WTC11 (cell line): ENCODE measurements around the gene AGPAT4. TPM values are rescaled to one million over a fixed set of nuclear protein-coding genes. Genes with fewer than 3 reads are reported as not detected.

Experiments
- ATAC-seq: fragments of 200-7000 bp; cut with Tn5 transposase; 2 replicates; pipeline ENCODE4 v1.10.0; 2021; ENCODE audit warnings: mild to moderate bottlenecking, moderate library complexity
- CTCF ChIA-PET: fragments of 300-600 bp; sonication (Branson Sonifier 250); formaldehyde crosslinking; loops from one replicate; lab custom pipeline; 2021; ENCODE audit warnings: antibody characterized with exemption; lab: Charles Lee
- POLR2A ChIA-PET: fragments of 350-600 bp; sonication (Branson Sonifier 250); formaldehyde crosslinking; loops from one replicate; lab custom pipeline; 2021; ENCODE audit warnings: antibody characterized with exemption; lab: Charles Lee
- DNase-seq: peaks from one replicate; pipeline ENCODE4 v3.0.0; 2021; ENCODE audit warnings: low spot score
- H3K27ac Mint-ChIP-seq: 2 replicates; pipeline ENCODE4 v1.8.0; 2021; ENCODE audit warnings: mixed read lengths
- H3K27me3 Mint-ChIP-seq: 2 replicates; pipeline ENCODE4 v1.8.0; 2021; ENCODE audit warnings: low read depth, mild to moderate bottlenecking, moderate library complexity, mixed read lengths
- H3K36me3 Mint-ChIP-seq: 2 replicates; pipeline ENCODE4 v1.8.0; 2021; ENCODE audit warnings: mixed read lengths
- H3K4me1 Mint-ChIP-seq: 2 replicates; pipeline ENCODE4 v1.8.0; 2022; ENCODE audit warnings: mixed read lengths
- H3K4me3 Mint-ChIP-seq: 2 replicates; pipeline ENCODE4 v1.8.0; 2021; ENCODE audit warnings: mild to moderate bottlenecking, moderate library complexity, mixed read lengths
- H3K9me3 Mint-ChIP-seq: 2 replicates; pipeline ENCODE4 v1.8.0; 2021; ENCODE audit warnings: mixed read lengths
- CBFB ChIP-seq: sonication (generic); formaldehyde crosslinking; IDR thresholded peaks from 2 replicates; pipeline ENCODE4 v1.8.1; 2022; ENCODE audit warnings: mild to moderate bottlenecking, low read depth, missing genetic modification reagents
- CREB1 ChIP-seq: sonication (generic); formaldehyde crosslinking; IDR thresholded peaks from 2 replicates; pipeline ENCODE4 v1.8.0; 2023; ENCODE audit warnings: mild to moderate bottlenecking, missing genetic modification reagents
- CREM ChIP-seq: sonication (generic); formaldehyde crosslinking; IDR thresholded peaks from 2 replicates; pipeline ENCODE4 v1.8.1; 2022; ENCODE audit warnings: mild to moderate bottlenecking, missing genetic modification reagents, moderate library complexity
- ELF4 ChIP-seq: sonication (generic); formaldehyde crosslinking; IDR thresholded peaks from 2 replicates; pipeline ENCODE4 v1.8.1; 2022; ENCODE audit warnings: low read depth, mild to moderate bottlenecking, moderate library complexity, missing genetic modification reagents
- FOXK1 ChIP-seq: sonication (generic); formaldehyde crosslinking; IDR thresholded peaks from 2 replicates; pipeline ENCODE4 v1.8.0; 2022; ENCODE audit warnings: mild to moderate bottlenecking, moderate library complexity, missing genetic modification reagents
- FOXP1 ChIP-seq: sonication (generic); formaldehyde crosslinking; IDR thresholded peaks from 2 replicates; pipeline ENCODE4 v1.8.0; 2022; ENCODE audit warnings: missing genetic modification reagents, mild to moderate bottlenecking, moderate library complexity, borderline replicate concordance
- GRHL2 ChIP-seq: fragments of 250-450 bp; sonication (Bioruptor Pico); IDR thresholded peaks from 2 replicates; pipeline ENCODE4 v1.8.0; 2022; ENCODE audit warnings: mild to moderate bottlenecking, moderate library complexity; ENCODE audit not compliant: insufficient replicate concordance, severe bottlenecking
- GTF2I ChIP-seq: fragments of 250-450 bp; sonication (Bioruptor Pico); conservative IDR thresholded peaks from 2 replicates; pipeline ENCODE4 v1.4.0; 2021; ENCODE audit warnings: mild to moderate bottlenecking
- MYBL2 ChIP-seq: sonication (generic); formaldehyde crosslinking; IDR thresholded peaks from 2 replicates; pipeline ENCODE4 v1.8.1; 2023; ENCODE audit warnings: mild to moderate bottlenecking, moderate library complexity, missing genetic modification reagents
- NR3C1 ChIP-seq: sonication (generic); formaldehyde crosslinking; conservative IDR thresholded peaks from 2 replicates; pipeline ENCODE4 v1.8.1; 2023; ENCODE audit warnings: low read depth, mild to moderate bottlenecking, missing genetic modification reagents
- TCF7 ChIP-seq: sonication (generic); formaldehyde crosslinking; IDR thresholded peaks from 2 replicates; pipeline ENCODE4 v1.8.0; 2022; ENCODE audit warnings: mild to moderate bottlenecking, low read depth, missing genetic modification reagents, moderate library complexity
- TEAD1 ChIP-seq: sonication (generic); formaldehyde crosslinking; IDR thresholded peaks from 2 replicates; pipeline ENCODE4 v1.8.0; 2022; ENCODE audit warnings: mild to moderate bottlenecking, missing genetic modification reagents
- ZNF423 ChIP-seq: fragments of 250-450 bp; sonication (Bioruptor Pico); IDR thresholded peaks from 2 replicates; pipeline ENCODE4 v2.1.2; 2022; ENCODE audit warnings: mild to moderate bottlenecking, moderate library complexity
- total RNA-seq: library from RNA; stranded (reverse); gene quantifications from 3 replicates; pipeline ENCODE4 v1.2.3, GENCODE V29; 2021
- TF ChIP-seq, protein P1 (sequence below): sonication (generic); formaldehyde crosslinking; IDR thresholded peaks from 2 replicates; pipeline ENCODE4 v1.8.1; 2023; ENCODE audit warnings: mild to moderate bottlenecking, missing genetic modification reagents, moderate library complexity
- TF ChIP-seq, protein P2 (sequence below): sonication (generic); formaldehyde crosslinking; IDR thresholded peaks from 2 replicates; pipeline ENCODE4 v1.8.0; 2022; ENCODE audit warnings: mild to moderate bottlenecking, missing genetic modification reagents
- TF ChIP-seq, protein P3 (sequence below): sonication (generic); formaldehyde crosslinking; IDR thresholded peaks from 2 replicates; pipeline ENCODE4 v1.8.0; 2023; ENCODE audit warnings: missing genetic modification reagents, mild to moderate bottlenecking, borderline replicate concordance
- TF ChIP-seq, protein P4 (sequence below): fragments of 250-450 bp; sonication (Bioruptor Pico); IDR thresholded peaks from 2 replicates; pipeline ENCODE4 v1.8.0; 2021; ENCODE audit warnings: mild to moderate bottlenecking

Gene AGPAT4
- total RNA-seq, 1 experiment from 2014 or later: 19.7 TPM

DNA sequence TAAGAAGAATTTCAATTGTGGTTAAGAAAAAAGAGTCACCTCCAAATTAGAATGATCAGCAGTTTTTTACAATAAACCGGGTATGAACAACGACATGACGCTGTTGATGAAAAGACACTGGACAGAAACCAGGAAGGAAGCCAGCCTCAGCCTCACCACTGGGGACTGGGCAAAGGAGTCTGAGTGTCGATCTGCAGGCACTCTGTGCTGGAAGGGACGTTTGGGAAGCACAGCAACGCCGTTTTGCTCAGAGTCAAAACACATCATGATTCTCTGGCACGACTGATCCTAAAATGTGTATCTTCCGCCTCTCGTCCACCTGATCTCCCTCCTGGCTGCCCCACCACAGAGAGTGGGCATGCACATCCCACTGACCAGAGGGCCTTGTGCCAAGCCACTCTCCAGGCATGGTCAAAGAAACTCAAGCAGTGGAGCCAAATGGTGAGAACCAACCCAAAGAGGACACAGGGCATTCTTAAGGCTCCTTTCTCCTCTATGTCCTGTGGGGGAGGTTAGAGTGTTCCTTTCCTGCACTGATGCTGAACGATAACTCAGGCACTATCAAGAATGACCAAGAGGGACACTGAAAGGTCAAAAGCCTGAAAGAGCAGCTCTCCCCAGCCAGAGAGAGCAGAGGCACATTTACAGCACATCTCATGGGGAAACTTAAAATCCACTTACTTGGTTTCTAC is 68.8 kb downstream of the AGPAT4 start:
- TF ChIP-seq CREB1 (CRISPR knock-in tag): no peak
- TF ChIP-seq ELF4 (CRISPR knock-in tag): no peak
- ChIA-PET POLR2A (no interaction called here), CTCF (no interaction called here)
- H3K4me3 Mint-ChIP-seq: no peak overlapping the region
- H3K9me3 Mint-ChIP-seq: peaks cover 33% of the 10 kb centered on the region
- no peak overlapping the region; the same call in 1 of the 2 replicates for H3K27ac Mint-ChIP-seq
- H3K27me3 Mint-ChIP-seq: no peaks in the 10 kb centered on the region
- no peak for DNase-seq
- ATAC-seq: peak; percentile 41; the same call in 1 of the 2 replicates
- H3K4me1 Mint-ChIP-seq: peaks cover 43% of the 10 kb centered on the region
- peaks cover 39% of the 10 kb centered on the region for H3K36me3 Mint-ChIP-seq

DNA sequence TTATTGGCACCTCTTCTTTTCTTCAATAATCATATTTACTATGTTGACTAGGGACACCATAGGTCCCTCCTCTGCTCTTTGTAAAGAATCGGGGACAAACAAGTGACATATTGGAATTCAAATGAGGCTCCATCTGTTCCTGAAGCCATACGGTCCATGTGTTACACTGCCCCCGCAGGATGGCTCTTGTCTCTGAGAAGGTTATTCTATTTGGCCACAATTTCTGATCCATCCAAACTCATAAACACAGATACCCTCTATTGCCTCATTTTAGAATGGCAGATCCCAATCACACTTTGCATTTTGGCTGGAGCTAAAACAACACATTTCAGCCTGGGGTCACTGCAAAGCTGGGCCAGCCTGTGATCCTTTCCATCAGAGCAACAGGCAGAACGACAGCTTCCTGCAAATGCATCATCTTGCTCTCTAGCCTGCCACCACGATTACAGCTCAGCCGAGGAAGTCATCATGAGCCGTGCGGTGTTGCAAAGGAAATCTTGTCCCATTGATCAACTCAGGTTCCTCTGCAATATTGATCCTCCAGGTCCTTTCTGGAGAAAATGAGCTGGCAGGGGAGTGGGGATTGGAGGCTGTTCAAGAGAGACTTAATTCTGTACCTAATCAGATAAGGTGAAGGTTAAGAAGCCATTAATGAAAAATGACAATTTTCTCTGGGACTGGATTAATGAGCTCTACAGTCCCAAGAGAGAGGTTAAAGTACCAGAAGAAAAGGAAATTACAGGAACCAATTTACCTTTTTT is 73.1 kb downstream of the AGPAT4 start:
- POLR2A ChIA-PET: interaction anchor here (0.6 kb wide), 1 partner anchor 28 kb away, joined by 3 read pairs; no protein-coding TSS in a partner anchor
- CTCF ChIA-PET: interaction anchor here (0.8 to 1.1 kb wide), 3 partner anchors 17 to 60 kb away, joined by 3 read pairs; no protein-coding TSS in a partner anchor
- H3K36me3 Mint-ChIP-seq: peaks cover 12% of the 10 kb centered on the region
- H3K4me1 Mint-ChIP-seq: peaks cover 40% of the 10 kb centered on the region
- H3K27me3 Mint-ChIP-seq: no peaks in the 10 kb centered on the region
- TF ChIP-seq ZNF423 (CRISPR knock-in tag) (no peak), GTF2I (CRISPR knock-in tag) (no peak), TCF7 (CRISPR knock-in tag) (no peak), GRHL2 (CRISPR knock-in tag) (no peak), CBFB (CRISPR knock-in tag) (no peak), NR3C1 (no peak)
- TF ChIP-seq, protein P1, sequence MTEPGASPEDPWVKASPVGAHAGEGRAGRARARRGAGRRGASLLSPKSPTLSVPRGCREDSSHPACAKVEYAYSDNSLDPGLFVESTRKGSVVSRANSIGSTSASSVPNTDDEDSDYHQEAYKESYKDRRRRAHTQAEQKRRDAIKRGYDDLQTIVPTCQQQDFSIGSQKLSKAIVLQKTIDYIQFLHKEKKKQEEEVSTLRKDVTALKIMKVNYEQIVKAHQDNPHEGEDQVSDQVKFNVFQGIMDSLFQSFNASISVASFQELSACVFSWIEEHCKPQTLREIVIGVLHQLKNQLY (CRISPR knock-in tag): no peak
- TF ChIP-seq, all 79 proteins: peak for 0
- DNase-seq (no peak), ATAC-seq (peak; percentile 73)
- peak overlapping the region; percentile 35; the same call in 1 of the 2 replicates for H3K27ac Mint-ChIP-seq
- H3K9me3 Mint-ChIP-seq: no peaks in the 10 kb centered on the region
- H3K4me3 Mint-ChIP-seq: no peak overlapping the region

DNA sequence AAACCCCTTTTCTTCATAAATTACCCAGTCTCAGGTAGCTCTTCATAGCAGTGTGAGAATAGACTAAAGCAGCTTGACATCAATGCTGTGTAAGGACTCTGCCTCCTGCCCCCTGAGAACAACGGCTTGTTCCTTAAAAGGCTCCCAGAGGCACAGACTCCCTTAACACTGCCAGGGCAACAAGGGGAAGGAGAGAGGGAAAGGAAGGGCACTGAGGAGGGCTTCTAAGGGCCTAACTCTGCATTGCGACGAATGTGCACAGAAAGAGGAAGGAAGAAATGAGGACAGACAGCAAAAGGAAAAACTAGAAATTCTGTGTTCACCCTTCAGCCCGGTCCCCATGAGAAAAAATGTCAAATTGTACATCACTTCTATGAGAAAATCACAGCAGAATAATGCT is 74.0 kb downstream of the AGPAT4 start:
- Mint-ChIP-seq H3K36me3 (peaks cover 13% of the 10 kb centered on the region), H3K9me3 (peaks cover under 1% of the 10 kb centered on the region; the same call in 1 of the 2 replicates), H3K4me1 (peaks cover 34% of the 10 kb centered on the region), H3K27me3 (no peaks in the 10 kb centered on the region), H3K4me3 (no peak overlapping the region), H3K27ac (no peak overlapping the region; the same call in 1 of the 2 replicates)
- CTCF ChIA-PET: no interaction called here
- ATAC-seq: no peak
- no peak for DNase-seq
- POLR2A ChIA-PET: no interaction called here
- TF ChIP-seq, protein P2, sequence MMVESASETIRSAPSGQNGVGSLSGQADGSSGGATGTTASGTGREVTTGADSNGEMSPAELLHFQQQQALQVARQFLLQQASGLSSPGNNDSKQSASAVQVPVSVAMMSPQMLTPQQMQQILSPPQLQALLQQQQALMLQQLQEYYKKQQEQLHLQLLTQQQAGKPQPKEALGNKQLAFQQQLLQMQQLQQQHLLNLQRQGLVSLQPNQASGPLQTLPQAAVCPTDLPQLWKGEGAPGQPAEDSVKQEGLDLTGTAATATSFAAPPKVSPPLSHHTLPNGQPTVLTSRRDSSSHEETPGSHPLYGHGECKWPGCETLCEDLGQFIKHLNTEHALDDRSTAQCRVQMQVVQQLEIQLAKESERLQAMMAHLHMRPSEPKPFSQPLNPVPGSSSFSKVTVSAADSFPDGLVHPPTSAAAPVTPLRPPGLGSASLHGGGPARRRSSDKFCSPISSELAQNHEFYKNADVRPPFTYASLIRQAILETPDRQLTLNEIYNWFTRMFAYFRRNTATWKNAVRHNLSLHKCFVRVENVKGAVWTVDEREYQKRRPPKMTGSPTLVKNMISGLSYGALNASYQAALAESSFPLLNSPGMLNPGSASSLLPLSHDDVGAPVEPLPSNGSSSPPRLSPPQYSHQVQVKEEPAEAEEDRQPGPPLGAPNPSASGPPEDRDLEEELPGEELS: no peak
- TF ChIP-seq, protein P3, sequence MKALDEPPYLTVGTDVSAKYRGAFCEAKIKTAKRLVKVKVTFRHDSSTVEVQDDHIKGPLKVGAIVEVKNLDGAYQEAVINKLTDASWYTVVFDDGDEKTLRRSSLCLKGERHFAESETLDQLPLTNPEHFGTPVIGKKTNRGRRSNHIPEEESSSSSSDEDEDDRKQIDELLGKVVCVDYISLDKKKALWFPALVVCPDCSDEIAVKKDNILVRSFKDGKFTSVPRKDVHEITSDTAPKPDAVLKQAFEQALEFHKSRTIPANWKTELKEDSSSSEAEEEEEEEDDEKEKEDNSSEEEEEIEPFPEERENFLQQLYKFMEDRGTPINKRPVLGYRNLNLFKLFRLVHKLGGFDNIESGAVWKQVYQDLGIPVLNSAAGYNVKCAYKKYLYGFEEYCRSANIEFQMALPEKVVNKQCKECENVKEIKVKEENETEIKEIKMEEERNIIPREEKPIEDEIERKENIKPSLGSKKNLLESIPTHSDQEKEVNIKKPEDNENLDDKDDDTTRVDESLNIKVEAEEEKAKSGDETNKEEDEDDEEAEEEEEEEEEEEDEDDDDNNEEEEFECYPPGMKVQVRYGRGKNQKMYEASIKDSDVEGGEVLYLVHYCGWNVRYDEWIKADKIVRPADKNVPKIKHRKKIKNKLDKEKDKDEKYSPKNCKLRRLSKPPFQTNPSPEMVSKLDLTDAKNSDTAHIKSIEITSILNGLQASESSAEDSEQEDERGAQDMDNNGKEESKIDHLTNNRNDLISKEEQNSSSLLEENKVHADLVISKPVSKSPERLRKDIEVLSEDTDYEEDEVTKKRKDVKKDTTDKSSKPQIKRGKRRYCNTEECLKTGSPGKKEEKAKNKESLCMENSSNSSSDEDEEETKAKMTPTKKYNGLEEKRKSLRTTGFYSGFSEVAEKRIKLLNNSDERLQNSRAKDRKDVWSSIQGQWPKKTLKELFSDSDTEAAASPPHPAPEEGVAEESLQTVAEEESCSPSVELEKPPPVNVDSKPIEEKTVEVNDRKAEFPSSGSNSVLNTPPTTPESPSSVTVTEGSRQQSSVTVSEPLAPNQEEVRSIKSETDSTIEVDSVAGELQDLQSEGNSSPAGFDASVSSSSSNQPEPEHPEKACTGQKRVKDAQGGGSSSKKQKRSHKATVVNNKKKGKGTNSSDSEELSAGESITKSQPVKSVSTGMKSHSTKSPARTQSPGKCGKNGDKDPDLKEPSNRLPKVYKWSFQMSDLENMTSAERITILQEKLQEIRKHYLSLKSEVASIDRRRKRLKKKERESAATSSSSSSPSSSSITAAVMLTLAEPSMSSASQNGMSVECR (CRISPR knock-in tag): no peak
- TF ChIP-seq FOXK1 (CRISPR knock-in tag) (no peak), FOXP1 (no peak), TEAD1 (CRISPR knock-in tag) (no peak), CREM (CRISPR knock-in tag) (no peak), MYBL2 (CRISPR knock-in tag) (no peak)
- TF ChIP-seq, protein P4, sequence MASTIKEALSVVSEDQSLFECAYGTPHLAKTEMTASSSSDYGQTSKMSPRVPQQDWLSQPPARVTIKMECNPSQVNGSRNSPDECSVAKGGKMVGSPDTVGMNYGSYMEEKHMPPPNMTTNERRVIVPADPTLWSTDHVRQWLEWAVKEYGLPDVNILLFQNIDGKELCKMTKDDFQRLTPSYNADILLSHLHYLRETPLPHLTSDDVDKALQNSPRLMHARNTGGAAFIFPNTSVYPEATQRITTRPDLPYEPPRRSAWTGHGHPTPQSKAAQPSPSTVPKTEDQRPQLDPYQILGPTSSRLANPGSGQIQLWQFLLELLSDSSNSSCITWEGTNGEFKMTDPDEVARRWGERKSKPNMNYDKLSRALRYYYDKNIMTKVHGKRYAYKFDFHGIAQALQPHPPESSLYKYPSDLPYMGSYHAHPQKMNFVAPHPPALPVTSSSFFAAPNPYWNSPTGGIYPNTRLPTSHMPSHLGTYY (CRISPR knock-in tag): no peak
